GM19452 (cell line): Measurements from ENCODE around the gene NCKAP1.
"Not testable (repeated sequence)": the region's sequence is repeated elsewhere in the genome, so short reads cannot be mapped to it uniquely, and the experiment has no call there.

Experiments
- ATAC-seq: cut with Tn5 transposase; IDR thresholded peaks from one replicate; pipeline ENCODE4 v1.9.1; 2021; ENCODE audit not compliant: unreplicated experiment

The NCKAP1 gene

GRCh38 chr2:183010112-183010511 is 28.1 kb downstream of the NCKAP1 start:
- no peak for ATAC-seq

- ATAC-seq: no peak
Measured at GRCh38 chr2:183009249-183009899, 28.9 kb downstream of the NCKAP1 start.

- no peak for ATAC-seq
Measured at GRCh38 chr2:183001948-183002347, 36.3 kb downstream of the NCKAP1 start.

GRCh38 chr2:183000846-183001245 is 37.4 kb downstream of the NCKAP1 start:
- no peak for ATAC-seq

GRCh38 chr2:182999348-183000028 is 38.8 kb downstream of the NCKAP1 start:
- ATAC-seq: no peak

- ATAC-seq: no peak
Measured at GRCh38 chr2:182994228-182994912, 43.9 kb downstream of the NCKAP1 start.

- no peak for ATAC-seq
Measured at GRCh38 chr2:182982941-182983340, 55.3 kb downstream of the NCKAP1 start.

GRCh38 chr2:182981475-182981874 is 56.8 kb downstream of the NCKAP1 start:
- ATAC-seq: not testable (repeated sequence)

GRCh38 chr2:182980652-182981051 is 57.6 kb downstream of the NCKAP1 start:
- no peak for ATAC-seq

GRCh38 chr2:182980115-182980514 is 58.1 kb downstream of the NCKAP1 start:
- peak; percentile 63 for ATAC-seq

GRCh38 chr2:182977463-182977862 is 60.8 kb downstream of the NCKAP1 start:
- peak; percentile 73 for ATAC-seq

GRCh38 chr2:182973441-182974352 is 64.6 kb downstream of the NCKAP1 start:
- ATAC-seq: no peak

GRCh38 chr2:182972548-182972942 is 65.7 kb downstream of the NCKAP1 start:
- ATAC-seq: no peak

GRCh38 chr2:182971820-182972547 is 66.3 kb downstream of the NCKAP1 start:
- ATAC-seq: peak; percentile 48

GRCh38 chr2:182970486-182970885 is 67.8 kb downstream of the NCKAP1 start:
- ATAC-seq: no peak

GRCh38 chr2:182968493-182968892 is 69.8 kb downstream of the NCKAP1 start:
- ATAC-seq: no peak

- ATAC-seq: not testable (repeated sequence)
Measured at GRCh38 chr2:182966356-182966755, 71.9 kb downstream of the NCKAP1 start.

GRCh38 chr2:182962641-182963040 is 75.6 kb downstream of the NCKAP1 start:
- no peak for ATAC-seq

- not testable (repeated sequence) for ATAC-seq
Measured at GRCh38 chr2:182960869-182961268, 77.4 kb downstream of the NCKAP1 start.

GRCh38 chr2:182954789-182955188 is 83.5 kb downstream of the NCKAP1 start:
- no peak for ATAC-seq
